GM13976 (cell line): Measurements from ENCODE around the gene SMIM38.

Source experiments
- DNase-seq: peaks from one replicate; pipeline ENCODE4 v3.0.0; 2012; ENCODE audit warnings: low spot score
- in situ Hi-C: fragments of 300-500 bp; cut with MboI; formaldehyde crosslinking; loops from one replicate; pipeline ENCODE4 v1.12.0; 2022; ENCODE audit warnings: low sequenced_read_pairs, mixed read lengths, inconsistent platforms; ENCODE audit not compliant: unreplicated experiment
- TF ChIP-seq, protein P1 (sequence below): IDR thresholded peaks from 2 replicates; pipeline ENCODE4 v1.5.1; 2012; ENCODE audit warnings: borderline replicate concordance, mild to moderate bottlenecking; ENCODE audit not compliant: insufficient read depth; ENCODE audit errors: extremely low read depth, missing control alignments, control extremely low read depth

Gene SMIM38

DNA sequence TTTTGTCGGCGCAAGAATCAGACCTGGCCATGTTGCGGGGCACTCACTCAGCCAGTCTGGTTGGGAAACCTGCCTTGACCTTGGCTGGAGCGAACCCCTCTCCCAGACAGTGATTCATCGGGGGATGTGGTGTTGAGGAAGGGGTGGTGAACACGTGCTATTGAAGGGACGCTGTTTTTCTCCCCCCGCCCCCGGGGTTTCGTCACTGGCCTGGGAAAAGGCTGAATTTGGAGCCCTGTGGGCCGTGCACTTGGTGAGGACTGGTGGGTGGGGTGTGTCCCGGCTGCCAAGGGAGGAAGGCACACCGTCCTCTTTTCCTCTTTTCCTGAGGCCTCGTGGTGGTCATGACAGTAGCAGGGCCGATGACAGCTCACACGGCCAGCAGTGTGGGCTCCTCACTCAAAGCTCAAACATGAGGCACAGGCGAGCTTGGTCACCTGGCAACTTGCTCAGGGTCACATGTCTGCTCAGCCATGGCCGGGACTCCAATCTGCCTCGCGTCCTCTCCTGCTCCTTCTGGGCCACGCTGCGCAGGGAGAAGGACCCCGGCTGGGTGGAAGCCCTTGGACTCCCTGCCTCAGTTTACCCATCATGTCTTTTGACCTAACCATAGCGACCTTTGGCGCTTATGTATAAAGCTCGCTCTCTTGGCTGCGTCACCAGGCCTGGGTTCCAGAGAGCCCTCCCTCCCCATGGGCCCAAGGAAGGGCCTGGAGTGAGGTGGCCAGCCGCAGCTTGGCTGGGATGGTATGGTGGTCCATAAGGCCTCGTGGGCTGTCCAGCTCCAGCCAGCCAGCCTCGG, 49.4 kb downstream of the SMIM38 start:
- TF ChIP-seq, protein P1, sequence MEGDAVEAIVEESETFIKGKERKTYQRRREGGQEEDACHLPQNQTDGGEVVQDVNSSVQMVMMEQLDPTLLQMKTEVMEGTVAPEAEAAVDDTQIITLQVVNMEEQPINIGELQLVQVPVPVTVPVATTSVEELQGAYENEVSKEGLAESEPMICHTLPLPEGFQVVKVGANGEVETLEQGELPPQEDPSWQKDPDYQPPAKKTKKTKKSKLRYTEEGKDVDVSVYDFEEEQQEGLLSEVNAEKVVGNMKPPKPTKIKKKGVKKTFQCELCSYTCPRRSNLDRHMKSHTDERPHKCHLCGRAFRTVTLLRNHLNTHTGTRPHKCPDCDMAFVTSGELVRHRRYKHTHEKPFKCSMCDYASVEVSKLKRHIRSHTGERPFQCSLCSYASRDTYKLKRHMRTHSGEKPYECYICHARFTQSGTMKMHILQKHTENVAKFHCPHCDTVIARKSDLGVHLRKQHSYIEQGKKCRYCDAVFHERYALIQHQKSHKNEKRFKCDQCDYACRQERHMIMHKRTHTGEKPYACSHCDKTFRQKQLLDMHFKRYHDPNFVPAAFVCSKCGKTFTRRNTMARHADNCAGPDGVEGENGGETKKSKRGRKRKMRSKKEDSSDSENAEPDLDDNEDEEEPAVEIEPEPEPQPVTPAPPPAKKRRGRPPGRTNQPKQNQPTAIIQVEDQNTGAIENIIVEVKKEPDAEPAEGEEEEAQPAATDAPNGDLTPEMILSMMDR: no peak
- no peak for DNase-seq
- in situ Hi-C loops: no loop called here
